Spleen (tissue), 11 donors: ENCODE results near the gene STXBP4. TPM values are rescaled to one million over a fixed set of nuclear protein-coding genes. Genes with fewer than 3 reads are reported as not detected.

Experiments used
- DNase-seq: peaks from one replicate; pipeline ENCODE4 v3.0.0-alpha.2; 2020
- H3K27ac ChIP-seq, 8 donors: fragments of 200-600 bp; sonication (generic) in 7 of 8; 1 replicate in 4 of 8; 2 replicates in 4 of 8; pipeline versions ENCODE4 v1.5.0 to v1.8.0; 2016 to 2021; ENCODE audit warnings: inconsistent platforms in 4 of 8, mild to moderate bottlenecking in 4 of 8, moderate library complexity in 1 of 8
- H3K27me3 ChIP-seq, 7 donors: fragments of 200-600 bp; sonication (generic) in 6 of 7; replicated peaks in 1 of 7; 1 replicate in 4 of 7; 2 replicates in 3 of 7; pipeline versions ENCODE4 v1.5.0 to v1.8.0; 2016 to 2021; ENCODE audit warnings: inconsistent platforms in 3 of 7, mild to moderate bottlenecking in 1 of 7
- H3K36me3 ChIP-seq, 6 donors: fragments of 200-600 bp; sonication (generic) in 5 of 6; 1 replicate in 4 of 6; 2 replicates in 2 of 6; pipeline versions ENCODE4 v1.5.0 to v1.8.0; 2016 to 2021; ENCODE audit warnings: inconsistent platforms in 2 of 6
- H3K4me1 ChIP-seq, 6 donors: fragments of 200-600 bp; sonication (generic) in 5 of 6; 1 replicate in 3 of 6; 2 replicates in 3 of 6; pipeline versions ENCODE4 v1.5.0 to v1.8.0; 2016 to 2021; ENCODE audit warnings: inconsistent platforms in 3 of 6
- H3K4me3 ChIP-seq, 8 donors: fragments of 200-600 bp; sonication (generic) in 7 of 8; 1 replicate in 4 of 8; 2 replicates in 4 of 8; pipeline versions ENCODE4 v1.5.0 to v1.8.0; 2016 to 2021; ENCODE audit warnings: inconsistent platforms in 4 of 8, mild to moderate bottlenecking in 4 of 8, moderate library complexity in 2 of 8
- H3K9me3 ChIP-seq, 8 donors: fragments of 200-600 bp; sonication (generic) in 7 of 8; 1 replicate in 4 of 8; 2 replicates in 4 of 8; pipeline versions ENCODE4 v1.5.0 to v1.8.0; 2016 to 2021; ENCODE audit warnings: inconsistent platforms in 4 of 8
- POLR2A ChIP-seq, 3 donors: fragments of 450-650 bp; IDR thresholded peaks; one replicate each; pipeline ENCODE4 v1.5.1; 2017; ENCODE audit warnings: antibody characterized with exemption in 3 of 3, mild to moderate bottlenecking in 1 of 3
- POLR2AphosphoS5 ChIP-seq, 3 donors: sonication (generic); formaldehyde crosslinking; IDR thresholded peaks; one replicate each; pipeline ENCODE4 v1.5.1; 2017; ENCODE audit warnings: antibody characterized with exemption in 3 of 3
- WGBS, 5 donors: extraction: QIAGEN DNeasy Blood & Tissue Kit in 3 of 5; methylation state at CpG; one replicate each; pipeline versions ENCODE4 v1.1.5 to v1.1.7; 2013 to 2018; 5-methylcytosine and 5-hydroxymethylcytosine counted together
- intact Hi-C: fragments of 100-400 bp; cut with DNase I; formaldehyde crosslinking; loops from one replicate; pipeline ENCODE4 v1.15.0; 2023; ENCODE audit warnings: low total_unique reads
- polyA plus RNA-seq, 3 donors: library from polyadenylated mRNA; stranded (reverse); fragments of 200-250 nt; gene quantifications; one replicate each; pipeline ENCODE4 v1.2.1, GENCODE V29; 2013
- total RNA-seq, 7 donors: library from RNA; depleted of rRNA in 3 of 7; stranded (reverse); fragments of >200 nt in 3 of 7; fragmentation: NEBNext Ultra II Directional in 4 of 7; extraction: Animal tissue kit (Norgen Biotek cat#: 25700) in 4 of 7; gene quantifications; one replicate each; pipeline versions ENCODE4 v1.1.0 to v1.2.1, GENCODE V29; 2016 to 2021
- TF ChIP-seq, protein P1 (sequence below), 11 experiments: fragments of 200-600 bp in 7 of 11; fragments of 450-650 bp in 4 of 11; sonication (generic) in 4 of 11; IDR thresholded peaks in 8 of 11; conservative IDR thresholded peaks in 3 of 11; 1 replicate in 7 of 11; 2 replicates in 4 of 11; pipeline versions ENCODE4 v1.4.0 to v1.8.0; 2016 to 2021; ENCODE audit warnings: antibody characterized with exemption in 11 of 11, inconsistent platforms in 4 of 11, mild to moderate bottlenecking in 1 of 11
- donor health status: healthy with polysubstance abuse.
- donor health status: DM: no; HTN: no; CAD: no; lungs with moderate emphysema.
- donor health status: DM: no; HTN: no; CAD: no.
- donor health status: Bipolar disorder and iron deficiency.
- donor health status: healthy.
- donor health status: DM: no; HTN: no; CAD: no.
- donor health status: DM: yes; HTN: yes; CAD: no.

The STXBP4 gene
- total and polyA plus RNA-seq, 10 donors = 0.67 to 45.5 (median 7.3) TPM

DNA sequence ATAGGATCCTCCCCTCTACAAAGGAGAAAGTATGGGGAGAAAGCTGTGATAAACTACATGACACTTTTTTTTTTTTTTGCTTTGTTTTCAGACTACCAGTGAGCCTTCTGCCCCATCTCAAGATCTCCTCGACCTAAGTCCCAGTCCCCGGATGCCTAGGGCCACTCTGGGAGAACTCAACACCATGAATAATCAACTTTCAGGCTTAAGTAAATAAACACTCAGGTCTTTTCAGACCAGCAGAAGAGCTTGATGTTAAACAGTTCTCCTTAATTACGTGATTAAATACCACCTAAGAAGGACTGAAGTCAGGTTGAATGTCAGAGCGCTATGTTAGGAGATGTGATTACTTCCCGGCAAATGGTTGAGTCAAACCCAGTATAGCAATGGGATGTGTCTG is 31.5 kb upstream of the STXBP4 start:
- 63 to 86% (median 81%) methylated on average over 5 of the region's 5 CpGs for WGBS, 5 donors
- no peak overlapping the region for H3K27ac ChIP-seq
- TF ChIP-seq POLR2A (IDR thresholded peaks at IDR 0.05) (no peak), POLR2AphosphoS5 (IDR thresholded peaks at IDR 0.05) (no peak)
- TF ChIP-seq, protein P1, sequence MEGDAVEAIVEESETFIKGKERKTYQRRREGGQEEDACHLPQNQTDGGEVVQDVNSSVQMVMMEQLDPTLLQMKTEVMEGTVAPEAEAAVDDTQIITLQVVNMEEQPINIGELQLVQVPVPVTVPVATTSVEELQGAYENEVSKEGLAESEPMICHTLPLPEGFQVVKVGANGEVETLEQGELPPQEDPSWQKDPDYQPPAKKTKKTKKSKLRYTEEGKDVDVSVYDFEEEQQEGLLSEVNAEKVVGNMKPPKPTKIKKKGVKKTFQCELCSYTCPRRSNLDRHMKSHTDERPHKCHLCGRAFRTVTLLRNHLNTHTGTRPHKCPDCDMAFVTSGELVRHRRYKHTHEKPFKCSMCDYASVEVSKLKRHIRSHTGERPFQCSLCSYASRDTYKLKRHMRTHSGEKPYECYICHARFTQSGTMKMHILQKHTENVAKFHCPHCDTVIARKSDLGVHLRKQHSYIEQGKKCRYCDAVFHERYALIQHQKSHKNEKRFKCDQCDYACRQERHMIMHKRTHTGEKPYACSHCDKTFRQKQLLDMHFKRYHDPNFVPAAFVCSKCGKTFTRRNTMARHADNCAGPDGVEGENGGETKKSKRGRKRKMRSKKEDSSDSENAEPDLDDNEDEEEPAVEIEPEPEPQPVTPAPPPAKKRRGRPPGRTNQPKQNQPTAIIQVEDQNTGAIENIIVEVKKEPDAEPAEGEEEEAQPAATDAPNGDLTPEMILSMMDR (IDR thresholded peaks at IDR 0.05 in 8 of 11, conservative IDR thresholded peaks at IDR 0.05 in 3 of 11) = no peak
- H3K4me3 ChIP-seq = no peak overlapping the region
- intact Hi-C loops = no loop called here
- peaks cover 0 to 4% (median 0%) of the 10 kb centered on the region in 6 donors for H3K36me3 ChIP-seq
- DNase-seq = no peak
- no peaks in the 10 kb centered on the region for H3K9me3 ChIP-seq
- no peaks in the 10 kb centered on the region for H3K27me3 ChIP-seq
- H3K4me1 ChIP-seq = no peaks in the 10 kb centered on the region

DNA sequence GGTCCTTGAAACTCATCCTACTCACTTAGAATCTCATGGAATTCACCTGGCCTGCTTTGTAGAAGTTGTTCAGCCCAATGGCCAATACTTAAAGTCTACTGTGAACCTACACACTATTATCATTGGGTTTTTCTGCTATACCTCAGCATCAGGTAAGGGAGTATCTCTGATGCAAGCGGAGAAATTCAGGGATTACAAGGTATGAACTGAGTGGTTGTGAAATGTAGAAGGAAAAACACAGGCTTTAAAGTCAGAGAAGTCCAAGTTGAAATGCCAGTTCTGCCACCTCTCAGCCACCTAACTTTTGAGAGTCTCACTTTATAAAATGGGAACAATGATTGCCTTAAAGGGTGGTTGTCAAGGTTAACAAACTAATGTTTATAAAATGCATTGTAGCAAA is 31.1 kb upstream of the STXBP4 start:
- no peak for TF ChIP-seq POLR2AphosphoS5 (IDR thresholded peaks at IDR 0.05)
- TF ChIP-seq, protein P1 (IDR thresholded peaks at IDR 0.05 in 8 of 11, conservative IDR thresholded peaks at IDR 0.05 in 3 of 11) = no peak
- no peak for TF ChIP-seq POLR2A (IDR thresholded peaks at IDR 0.05)
- H3K27ac ChIP-seq = no peak overlapping the region
- H3K36me3 ChIP-seq = peaks cover 0 to 4% (median 0%) of the 10 kb centered on the region in 6 donors
- no peak overlapping the region for H3K4me3 ChIP-seq
- H3K27me3 ChIP-seq = no peaks in the 10 kb centered on the region
- H3K9me3 ChIP-seq = no peaks in the 10 kb centered on the region
- no peak for DNase-seq
- 93 to 97% (median 95%) methylated on average over 1 of the region's 1 CpG for WGBS, 5 donors
- H3K4me1 ChIP-seq = no peaks in the 10 kb centered on the region
- intact Hi-C loops = no loop called here

DNA sequence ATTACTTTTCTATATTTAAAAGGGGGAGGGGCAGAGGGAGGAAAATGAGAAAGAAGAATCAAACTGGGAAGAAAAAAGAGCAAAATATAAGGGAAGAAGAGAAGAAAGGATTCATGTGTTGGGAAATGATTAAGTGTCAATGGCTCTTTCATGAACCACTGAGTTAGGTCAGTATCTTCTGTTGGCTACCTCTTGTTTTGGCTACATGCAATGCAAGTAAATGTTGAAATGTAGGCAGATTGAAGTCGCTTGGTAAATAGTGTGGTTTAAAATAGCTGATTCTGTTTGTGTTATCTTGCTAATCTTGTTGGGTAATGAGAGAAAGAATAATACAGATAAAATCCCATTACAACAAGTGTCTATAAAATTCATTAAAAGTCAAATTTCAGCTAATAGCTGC is 27.3 kb upstream of the STXBP4 start:
- Histone ChIP-seq H3K4me3 (no peak overlapping the region), H3K27ac (no peak overlapping the region), H3K9me3 (no peaks in the 10 kb centered on the region), H3K4me1 (no peaks in the 10 kb centered on the region), H3K36me3 (peaks cover 0 to 4% (median 0%) of the 10 kb centered on the region in 6 donors), H3K27me3 (no peaks in the 10 kb centered on the region)
- TF ChIP-seq POLR2AphosphoS5 (IDR thresholded peaks at IDR 0.05) = no peak
- TF ChIP-seq POLR2A (IDR thresholded peaks at IDR 0.05) = no peak
- TF ChIP-seq, protein P1 (IDR thresholded peaks at IDR 0.05 in 8 of 11, conservative IDR thresholded peaks at IDR 0.05 in 3 of 11) = no peak
- intact Hi-C loops = no loop called here
- no peak for DNase-seq
- 80 to 95% (median 91%) methylated on average over 1 of the region's 1 CpG for WGBS, 5 donors

DNA sequence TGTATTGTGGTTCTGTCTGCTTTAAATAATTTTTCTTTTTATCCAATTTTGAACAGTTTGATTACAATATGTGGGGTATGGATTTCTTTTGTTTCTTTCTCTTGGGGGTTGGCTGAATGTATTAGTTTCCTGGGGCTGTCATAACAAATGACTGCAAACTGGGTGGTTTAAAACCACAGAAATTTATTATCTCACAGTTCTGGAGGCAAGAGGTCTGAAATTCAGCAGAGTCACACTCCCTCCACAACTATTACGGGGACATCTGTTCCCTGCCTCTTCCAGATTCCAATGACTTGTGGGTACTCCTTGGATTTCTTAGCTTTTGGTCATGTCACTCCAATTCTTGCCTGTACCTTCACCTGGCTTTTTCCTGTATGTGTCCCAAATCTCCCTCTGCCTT is 23.8 kb upstream of the STXBP4 start:
- Histone ChIP-seq H3K4me1 (no peaks in the 10 kb centered on the region), H3K27ac (no peak overlapping the region), H3K9me3 (no peaks in the 10 kb centered on the region), H3K27me3 (no peaks in the 10 kb centered on the region), H3K4me3 (no peak overlapping the region), H3K36me3 (peaks cover 0 to 3% (median 0%) of the 10 kb centered on the region in 6 donors)
- intact Hi-C loops = no loop called here
- TF ChIP-seq POLR2AphosphoS5 (IDR thresholded peaks at IDR 0.05) = no peak
- TF ChIP-seq, protein P1 (IDR thresholded peaks at IDR 0.05 in 8 of 11, conservative IDR thresholded peaks at IDR 0.05 in 3 of 11) = no peak
- no peak for TF ChIP-seq POLR2A (IDR thresholded peaks at IDR 0.05)
- no peak for DNase-seq
- WGBS, 5 donors = 34 to 62% (median 53%) methylated on average over 1 of the region's 1 CpG
